GM19468 (cell line): Measurements from ENCODE around the gene ZBTB3.
"Not testable (repeated sequence)": the region's sequence is repeated elsewhere in the genome, so short reads cannot be mapped to it uniquely, and the experiment has no call there.

Source experiments
- ATAC-seq: cut with Tn5 transposase; IDR thresholded peaks from one replicate; pipeline ENCODE4 v1.9.1; 2021; ENCODE audit warnings: mild to moderate bottlenecking, moderate library complexity, moderate number of reproducible peaks; ENCODE audit not compliant: unreplicated experiment; ENCODE audit errors: extremely low read depth

The ZBTB3 gene

GRCh38 chr11:62719302-62719978, 34.5 kb downstream of the ZBTB3 start:
- no peak for ATAC-seq

DNA sequence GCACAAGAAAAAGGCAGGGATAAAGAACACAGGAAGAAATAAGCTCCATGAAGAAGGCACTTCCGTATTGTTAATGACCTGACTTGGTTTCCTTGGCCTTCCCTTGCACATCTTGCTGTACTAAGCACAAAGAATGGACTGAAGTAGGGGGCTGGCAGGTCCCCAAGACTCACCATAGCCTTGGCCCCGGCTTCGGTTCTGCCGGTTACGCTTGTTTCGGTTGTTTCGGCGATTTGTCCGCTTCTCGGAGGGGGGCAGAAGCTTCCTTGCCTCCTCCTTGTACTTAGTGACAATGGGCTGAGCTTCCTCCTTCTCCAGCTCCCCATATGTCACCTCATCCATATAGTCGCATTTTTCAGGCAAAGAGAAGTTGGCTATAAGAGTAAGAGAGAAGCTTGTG, 37.1 kb downstream of the ZBTB3 start:
- ATAC-seq, result no peak

DNA sequence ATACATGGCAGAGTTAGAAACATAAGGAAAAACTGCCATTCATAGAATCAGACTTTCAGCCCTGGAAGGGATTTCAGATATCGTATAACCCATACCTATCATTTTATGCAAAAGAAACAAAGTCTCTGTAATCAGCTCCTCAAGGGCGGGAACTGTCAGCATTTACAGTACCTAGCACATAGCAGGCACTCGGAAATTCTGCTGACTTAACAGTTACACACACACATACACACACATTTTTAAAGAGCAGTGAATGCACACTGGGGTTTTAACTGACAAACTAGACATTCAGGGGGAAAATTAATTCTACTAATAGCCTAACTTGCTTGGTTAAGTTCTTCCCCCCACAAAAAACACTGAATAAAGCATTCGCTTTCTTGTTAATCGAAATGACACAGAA, 37.8 kb downstream of the ZBTB3 start:
- ATAC-seq, result no peak

DNA sequence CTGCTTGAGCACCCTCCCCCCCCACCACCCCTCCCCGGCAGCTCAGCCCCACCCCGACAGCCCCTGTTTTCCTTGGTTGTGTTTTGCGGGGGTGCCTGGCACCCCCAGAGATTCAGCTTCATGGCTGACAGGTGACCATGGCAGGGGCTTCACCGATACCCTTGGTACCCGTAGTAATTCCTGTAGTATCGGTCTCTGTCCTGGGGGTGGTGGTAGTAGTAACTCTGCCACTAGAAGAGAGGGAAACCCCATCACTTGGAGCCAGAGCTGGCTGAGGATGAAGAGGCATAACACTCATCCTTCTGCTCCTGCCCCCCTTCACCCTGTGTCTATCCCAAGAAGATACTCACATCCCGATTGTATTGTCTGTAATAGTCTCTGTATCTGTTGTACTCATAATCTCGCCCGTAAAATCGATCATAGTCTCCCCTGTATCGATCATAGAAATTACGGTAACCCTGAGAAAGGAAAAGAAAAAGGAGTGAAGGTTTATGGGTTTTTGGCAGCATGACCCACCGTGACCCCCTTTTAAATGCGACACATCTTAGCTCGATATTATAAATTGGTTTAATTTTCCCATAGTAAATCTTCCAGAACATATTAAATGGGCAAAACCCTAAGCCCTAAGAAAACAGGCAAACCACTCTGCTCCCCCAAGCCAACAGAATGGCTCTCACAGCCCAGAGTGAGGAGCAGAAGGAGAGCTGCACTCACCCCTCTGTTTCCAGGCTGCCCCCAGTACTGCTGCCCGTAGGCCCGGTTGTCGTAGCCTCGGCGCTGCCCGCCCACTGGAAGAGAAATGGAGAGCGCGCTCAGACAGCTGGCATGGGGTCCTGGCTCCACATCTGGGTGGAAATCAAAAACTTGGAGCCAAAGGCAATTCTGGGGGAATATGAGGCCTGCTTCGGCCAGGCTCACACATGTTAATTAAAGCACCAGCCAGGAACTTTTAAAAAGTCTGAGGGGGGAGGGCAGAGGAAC, 38.5 kb downstream of the ZBTB3 start:
- no peak for ATAC-seq

- ATAC-seq, result no peak
Measured at GRCh38 chr11:62713343-62713742, 40.6 kb downstream of the ZBTB3 start.

DNA sequence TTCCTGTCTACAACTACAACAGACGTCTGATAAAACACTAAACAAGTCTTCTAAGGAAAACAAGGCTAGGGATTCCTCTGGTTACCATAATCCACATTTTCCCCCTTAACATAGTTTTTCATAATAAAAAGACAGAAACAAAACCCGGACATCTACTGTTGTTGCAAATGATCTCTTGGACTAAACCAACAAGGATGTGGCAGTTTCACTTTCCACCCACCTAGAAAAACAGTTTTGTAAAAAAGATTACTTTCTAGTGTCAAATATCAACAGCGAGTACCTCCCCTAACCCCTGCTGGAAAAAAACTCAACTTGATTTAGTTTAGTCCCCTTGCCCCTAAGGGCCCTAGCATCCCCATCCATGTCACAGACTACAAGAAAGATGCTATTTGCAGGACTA, 41.1 kb downstream of the ZBTB3 start:
- ATAC-seq, result no peak

- no peak for ATAC-seq
Measured at GRCh38 chr11:62712276-62712812, 41.6 kb downstream of the ZBTB3 start.

GRCh38 chr11:62710001-62710345, 44.0 kb downstream of the ZBTB3 start:
- no peak for ATAC-seq

GRCh38 chr11:62709247-62710000, 44.5 kb downstream of the ZBTB3 start:
- no peak for ATAC-seq

DNA sequence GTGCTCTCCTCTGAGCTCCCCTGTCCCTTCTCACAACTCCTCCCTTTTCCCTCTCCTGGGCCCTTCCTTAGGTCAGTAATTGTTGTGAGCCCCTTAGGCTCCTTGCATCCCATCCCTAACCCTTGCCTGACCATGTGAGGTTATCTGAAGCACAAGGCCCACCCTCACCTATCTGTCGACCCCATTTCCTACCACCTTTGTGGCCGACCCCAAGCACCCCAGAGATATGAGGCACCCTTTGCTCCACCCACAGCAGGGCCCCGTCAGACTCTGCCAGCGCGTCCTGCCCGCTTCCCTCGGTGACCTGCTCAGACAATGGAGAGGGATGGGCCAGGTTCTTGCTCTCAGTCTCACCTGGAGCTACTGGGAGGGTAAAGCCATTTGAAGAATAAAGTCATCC, 45.2 kb downstream of the ZBTB3 start:
- no peak for ATAC-seq

- ATAC-seq, result no peak
Measured at GRCh38 chr11:62708392-62708791, 45.6 kb downstream of the ZBTB3 start.

GRCh38 chr11:62707277-62707861, 46.6 kb downstream of the ZBTB3 start, which contains the start of the genes BSCL2 and GNG3:
Gene BSCL2 (minus strand): TSS chr11:62707424. CDS start chr11:62707195, 229 bp downstream.
Gene GNG3 (plus strand): TSS chr11:62707676. CDS start chr11:62708296, 620 bp downstream.
- ATAC-seq, result no peak

- ATAC-seq, result no peak
Measured at GRCh38 chr11:62706850-62707247, 47.1 kb downstream of the ZBTB3 start.

- no peak for ATAC-seq
Measured at GRCh38 chr11:62705880-62706849, 47.8 kb downstream of the ZBTB3 start.

- ATAC-seq, result no peak
Measured at GRCh38 chr11:62705413-62705812, 48.5 kb downstream of the ZBTB3 start.

DNA sequence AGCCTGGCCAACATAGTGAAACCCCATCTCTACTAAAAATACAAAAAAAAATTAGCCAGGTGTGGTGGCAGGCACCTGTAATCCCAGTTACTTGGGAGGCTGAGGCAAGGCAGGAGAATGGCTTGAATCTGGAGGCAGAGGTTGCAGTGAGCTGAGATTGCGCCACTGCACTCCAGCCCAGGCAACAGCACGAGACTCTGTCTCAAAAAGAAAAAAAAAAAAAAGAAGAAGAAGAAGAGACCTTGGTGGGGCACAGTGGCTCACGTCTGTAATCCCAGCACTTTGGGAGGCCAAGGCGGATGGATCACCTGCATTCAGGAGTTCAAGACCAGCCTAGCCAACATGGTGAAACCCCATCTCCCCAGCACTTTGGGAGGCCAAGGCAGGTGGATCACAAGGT, 50.0 kb downstream of the ZBTB3 start:
- ATAC-seq, result not testable (repeated sequence)

DNA sequence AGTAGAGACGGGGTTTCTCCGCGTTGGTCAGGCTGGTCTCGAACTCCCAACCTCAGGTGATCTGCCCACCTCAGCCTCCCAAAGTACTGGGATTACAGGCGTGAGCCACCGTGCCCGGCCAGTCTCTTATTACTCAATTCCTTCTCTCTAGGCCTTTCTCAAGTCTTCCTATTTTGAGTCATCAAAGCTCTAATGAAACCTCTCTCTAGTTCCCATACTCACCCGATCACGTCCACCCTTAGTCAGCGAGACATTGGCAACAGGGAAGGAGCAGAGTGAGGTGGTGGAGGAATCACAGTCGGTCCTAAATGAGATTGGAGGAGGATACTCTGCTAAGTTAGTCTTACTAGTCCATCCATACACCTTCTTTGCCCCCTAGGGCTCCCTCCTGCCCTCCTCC, 51.7 kb downstream of the ZBTB3 start:
- no peak for ATAC-seq
